Measurements from ENCODE around the gene CNDP2.

GRCh38 chr18:74488354-74488753, 7.8 kb upstream of the CNDP2 start:
- TF ChIP-seq OSR1 (CRISPR knock-in tag; IDR thresholded peaks at IDR 0.05) (no peak), ZNF8 (CRISPR knock-in tag; IDR thresholded peaks at IDR 0.05) (no peak), CSRNP3 (CRISPR knock-in tag; IDR thresholded peaks at IDR 0.05) (no peak), SNAI2 (CRISPR knock-in tag; IDR thresholded peaks at IDR 0.05) (no peak), ARNTL (CRISPR knock-in tag; IDR thresholded peaks at IDR 0.05; ENCODE audit: borderline replicate concordance, low read depth) (no peak), POU6F1 (CRISPR knock-in tag; IDR thresholded peaks at IDR 0.05; ENCODE audit: borderline replicate concordance, low read depth) (no peak), TSHZ2 (CRISPR knock-in tag; IDR thresholded peaks at IDR 0.05) (no peak), TOX (CRISPR knock-in tag; IDR thresholded peaks at IDR 0.05; ENCODE audit: borderline replicate concordance) (no peak), ISL1 (CRISPR knock-in tag; IDR thresholded peaks at IDR 0.05) (no peak), ZC3H10 (CRISPR knock-in tag; IDR thresholded peaks at IDR 0.05) (no peak), CSDC2 (CRISPR knock-in tag; IDR thresholded peaks at IDR 0.05) (no peak), ZNF565 (CRISPR knock-in tag; conservative IDR thresholded peaks at IDR 0.05; ENCODE audit: low read depth) (no peak), RARB (CRISPR knock-in tag; IDR thresholded peaks at IDR 0.05) (no peak)

Measured in SK-N-SH treated with all-trans-retinoic acid at 6 μM for 48 hours (cell line).